Inflammatory macrophage treated with lipopolysaccharide for 4 hours (primary cell): ENCODE measurements around the gene TRAPPC3.
"Not testable (repeated sequence)": the region's sequence is repeated elsewhere in the genome, so short reads cannot be mapped to it uniquely, and the experiment has no call there.

ENCODE experiments used
- DNase-seq: peaks from one replicate; pipeline ENCODE4 v3.0.0-alpha.2; 2020

Gene TRAPPC3

GRCh38 chr1:36166136-36166535 is 16.9 kb upstream of the TRAPPC3 start:
- peak; percentile 79 for DNase-seq

DNA sequence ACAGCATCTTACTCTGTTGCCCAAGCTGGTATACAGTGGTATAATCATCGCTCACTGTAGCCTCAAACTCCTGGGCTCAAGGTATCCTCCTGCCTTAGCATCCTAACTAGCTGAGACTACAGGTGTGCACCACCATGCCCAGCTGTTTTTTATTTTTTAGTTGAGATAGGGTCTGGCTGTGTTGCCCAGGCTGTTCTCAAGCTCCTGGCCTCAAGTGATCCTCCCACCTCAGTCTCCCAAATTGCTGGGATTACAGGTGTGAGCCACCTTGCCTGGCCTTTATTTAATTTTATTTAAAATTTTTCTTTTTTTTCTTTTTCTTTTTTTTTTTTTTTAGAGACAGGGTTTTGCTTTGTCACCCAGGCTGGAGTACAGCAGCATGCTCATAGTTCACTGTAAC is 15.9 kb upstream of the TRAPPC3 start:
- no peak for DNase-seq

DNA sequence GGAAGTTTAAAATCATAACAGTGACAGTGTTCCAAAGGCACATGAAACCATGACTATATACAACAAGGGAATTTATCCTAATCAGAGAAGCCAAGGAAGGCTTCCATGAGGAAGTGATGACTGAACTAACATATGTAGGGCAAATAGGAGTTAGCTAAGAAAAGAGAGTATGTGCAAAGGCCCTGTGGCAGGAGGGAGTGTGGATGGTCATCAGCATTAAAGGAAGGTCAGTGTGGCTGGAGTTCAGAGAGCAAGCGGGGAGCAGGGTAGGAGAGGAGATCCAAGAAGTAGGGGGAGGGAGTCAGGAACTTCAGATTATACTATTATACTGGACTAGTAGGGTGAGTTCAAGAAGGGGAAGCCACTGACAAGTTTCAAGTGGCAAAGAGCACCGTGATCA is 15.1 kb upstream of the TRAPPC3 start:
- DNase-seq, result peak; percentile 56

- DNase-seq, result no peak
Observed at GRCh38 chr1:36163426-36163825, 14.1 kb upstream of the TRAPPC3 start.

DNA sequence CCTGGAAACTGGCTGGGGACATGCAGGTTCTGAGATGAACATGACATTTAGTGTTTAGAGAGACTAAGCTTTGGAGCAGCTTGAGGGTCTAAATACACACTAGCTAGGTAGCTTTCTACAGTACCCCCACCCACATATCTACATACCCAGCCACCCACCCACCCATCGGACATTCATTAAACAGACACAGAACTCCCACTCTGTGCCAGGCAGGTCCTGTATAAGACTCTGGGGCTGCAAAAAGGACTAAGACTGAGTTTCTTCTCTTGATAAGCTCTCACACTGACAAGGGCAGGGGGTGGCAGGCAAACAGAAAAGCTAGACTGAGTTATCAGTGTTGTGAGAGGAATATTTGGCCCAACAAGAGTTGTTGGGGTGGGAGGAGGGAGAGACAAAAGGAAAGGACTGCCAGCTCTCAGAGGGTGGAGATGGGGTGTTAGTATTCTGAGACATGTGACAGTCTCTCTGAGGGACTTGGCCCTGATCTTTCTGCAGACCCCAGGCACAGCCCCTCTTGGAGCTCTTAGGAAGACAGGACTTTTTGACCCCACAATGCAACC is 13.5 kb upstream of the TRAPPC3 start:
- no peak for DNase-seq

GRCh38 chr1:36161641-36162531 is 12.6 kb upstream of the TRAPPC3 start:
- DNase-seq, result peak; percentile 87

GRCh38 chr1:36160949-36161485 is 11.7 kb upstream of the TRAPPC3 start:
- DNase-seq, result peak; percentile 74

DNA sequence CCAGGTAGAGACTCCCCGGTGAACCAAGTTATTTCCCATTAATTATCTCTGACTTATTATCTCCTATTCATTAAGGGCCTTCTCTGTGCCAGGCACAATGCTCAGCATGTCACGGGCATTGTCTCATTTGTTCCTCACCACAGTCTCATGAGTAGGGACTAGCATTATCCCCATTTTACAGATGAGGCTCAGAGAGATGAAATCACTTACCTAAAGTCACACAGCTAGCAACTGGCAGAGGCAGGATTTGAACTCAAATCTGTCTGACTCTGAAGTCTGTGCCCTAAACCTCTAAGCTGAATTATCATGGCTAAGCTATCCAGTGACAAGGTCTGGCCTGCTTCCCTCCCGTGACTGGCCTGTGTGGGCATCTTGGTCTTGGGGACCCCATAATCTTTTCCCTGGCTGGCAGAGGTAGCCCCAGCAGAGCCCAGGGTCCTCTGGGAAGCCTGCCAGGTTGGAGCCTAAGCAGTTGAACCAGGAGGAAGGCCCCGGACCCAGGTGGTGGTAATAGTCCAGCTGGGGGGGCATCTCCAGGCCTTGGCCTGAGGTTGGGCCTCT is 11.2 kb upstream of the TRAPPC3 start:
- no peak for DNase-seq

- DNase-seq, result no peak
Observed at GRCh38 chr1:36159614-36160387, 10.5 kb upstream of the TRAPPC3 start.

DNA sequence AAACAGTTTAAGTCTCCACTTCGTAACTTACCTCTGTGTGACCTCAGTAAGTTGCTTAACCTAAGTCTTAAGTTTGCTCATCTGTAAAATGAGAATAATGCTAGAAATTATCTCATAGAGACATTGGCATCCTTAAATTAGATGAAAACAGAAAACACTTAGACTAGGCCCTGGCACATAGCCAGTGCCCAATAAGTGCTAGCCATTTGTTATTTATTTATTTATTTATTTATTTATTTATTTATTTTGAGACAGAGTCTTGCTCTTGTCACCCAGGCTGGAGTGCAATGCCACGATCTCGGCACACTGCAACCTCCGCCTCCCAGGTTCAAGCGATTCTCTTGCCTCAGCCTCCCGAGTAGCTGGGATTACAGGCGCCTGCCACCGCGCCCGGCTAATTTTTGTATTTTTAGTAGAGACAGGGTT is 9.6 kb upstream of the TRAPPC3 start:
- DNase-seq, result not testable (repeated sequence)

- peak; percentile 32 for DNase-seq
Observed at GRCh38 chr1:36157973-36158826, 8.9 kb upstream of the TRAPPC3 start.

GRCh38 chr1:36157115-36157903 is 8.0 kb upstream of the TRAPPC3 start:
- DNase-seq, result no peak

- DNase-seq, result peak; percentile 22
Observed at GRCh38 chr1:36156329-36157114, 7.2 kb upstream of the TRAPPC3 start.

DNA sequence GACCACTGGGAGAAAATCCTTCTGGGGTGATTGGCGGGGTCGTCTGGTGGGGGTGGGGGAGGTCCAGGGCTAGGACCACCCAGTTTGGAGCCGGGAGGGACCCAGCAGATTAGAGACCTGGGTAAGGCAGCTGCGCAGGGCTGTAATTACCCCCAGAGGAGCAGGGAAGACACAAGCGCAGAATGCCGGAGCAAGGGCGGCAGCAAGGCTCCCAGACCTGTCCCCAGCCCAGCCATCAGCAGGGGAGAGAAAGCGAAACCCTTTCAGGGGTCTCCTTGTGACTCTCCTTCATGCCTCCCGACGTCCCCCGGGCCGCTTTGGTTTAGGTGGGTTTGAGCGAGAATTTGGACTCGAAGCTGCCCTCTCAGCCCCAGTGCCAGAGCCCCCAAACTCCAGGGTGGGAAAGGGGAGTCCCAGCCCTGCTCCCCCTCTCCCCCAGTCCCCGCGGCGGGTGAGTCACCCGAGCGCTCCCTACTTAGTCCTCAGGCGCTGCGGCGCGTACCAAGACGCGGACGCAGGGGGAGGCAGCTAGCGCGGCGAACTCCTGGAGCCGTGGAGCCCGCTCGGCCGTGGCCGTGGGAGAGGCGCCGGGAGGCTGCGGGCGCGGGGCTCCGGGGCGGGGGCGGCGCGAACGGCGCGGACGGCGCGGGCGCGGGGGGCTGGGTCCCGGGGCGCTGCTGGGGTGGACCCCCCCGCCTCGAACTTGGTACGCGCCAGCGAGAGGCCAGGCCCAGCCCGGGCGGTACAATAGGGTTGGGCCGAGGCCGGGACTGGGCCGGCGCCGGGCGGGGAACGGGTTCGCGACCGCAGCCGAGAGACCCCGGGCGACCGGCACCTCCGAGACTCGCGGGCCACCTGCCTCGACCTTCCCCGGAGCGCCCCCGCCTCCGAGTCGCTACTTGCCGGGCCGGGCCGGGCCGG is 6.4 kb upstream of the TRAPPC3 start, which contains the start of gene MAP7D1:
Gene MAP7D1 (plus strand): TSS at position 753 of the 921 bp plus-strand sequence. CDS start 258 bp downstream, outside the sequence.
- peak; percentile 83 for DNase-seq

- DNase-seq, result no peak
Observed at GRCh38 chr1:36154765-36155407, 5.6 kb upstream of the TRAPPC3 start.

DNA sequence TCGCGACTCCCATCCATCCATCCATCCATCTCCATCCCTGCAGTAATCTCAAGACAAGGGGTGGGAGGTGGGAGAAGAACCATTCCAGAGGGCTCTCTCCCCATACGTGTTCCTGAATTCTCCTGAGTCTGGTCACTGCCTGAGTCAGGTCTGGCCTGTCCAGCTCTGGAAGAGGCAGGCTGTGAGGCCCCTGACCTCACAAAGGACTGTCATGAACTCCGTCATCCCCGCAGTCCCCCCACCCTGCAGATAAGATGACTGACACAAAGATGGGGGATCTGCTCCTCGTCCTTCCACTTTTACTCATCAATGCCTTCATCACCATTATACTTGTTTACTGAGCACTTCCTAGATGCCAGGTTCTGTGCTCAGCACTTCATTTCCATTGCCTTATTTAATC is 5.0 kb upstream of the TRAPPC3 start:
- no peak for DNase-seq

- DNase-seq, result no peak
Observed at GRCh38 chr1:36153476-36153875, 4.2 kb upstream of the TRAPPC3 start.

GRCh38 chr1:36151845-36152203 is 2.5 kb upstream of the TRAPPC3 start:
- DNase-seq, result peak; percentile 53
